Stomach (tissue), 9 donors: Measurements from ENCODE around the gene TUBB2B. TPM values are rescaled to one million over a fixed set of nuclear protein-coding genes. Genes with fewer than 3 reads are reported as not detected.
A peak's percentile ranks its signal among the peaks of the same experiment; 100 is the strongest.

ENCODE experiments used
- DNase-seq, 2 donors: peaks; one replicate each; pipeline versions ENCODE4 v3.0.0 to v3.0.0-alpha.2; 2013 to 2019
- H3K27ac ChIP-seq, 5 donors: fragments of 200-600 bp in 4 of 5; sonication (generic) in 4 of 5; one replicate each; pipeline ENCODE4 v1.5.1; 2013 to 2019; ENCODE audit warnings: mild to moderate bottlenecking in 1 of 5, moderate library complexity in 1 of 5
- H3K27me3 ChIP-seq, 3 donors: fragments of 200-600 bp; sonication (generic); one replicate each; pipeline ENCODE4 v1.5.1; 2017 to 2019; ENCODE audit warnings: mixed run types in 1 of 3
- H3K36me3 ChIP-seq, 4 donors: fragments of 200-600 bp; sonication (generic); 1 replicate in 3 of 4; 2 replicates in 1 of 4; pipeline ENCODE4 v1.5.1; 2016 to 2019
- H3K4me1 ChIP-seq, 4 donors: fragments of 200-600 bp; sonication (generic); one replicate each; pipeline ENCODE4 v1.5.1; 2016 to 2019
- H3K4me3 ChIP-seq, 4 donors: fragments of 200-600 bp; sonication (generic) in 3 of 4; one replicate each; pipeline ENCODE4 v1.5.1; 2016 to 2019; ENCODE audit warnings: mild to moderate bottlenecking in 1 of 4
- H3K9me3 ChIP-seq, 4 donors: fragments of 200-600 bp; sonication (generic); one replicate each; pipeline ENCODE4 v1.5.1; 2016 to 2019
- CTCF ChIP-seq, 7 experiments: fragments of 450-650 bp in 4 of 7; fragments of 200-600 bp in 3 of 7; sonication (generic) in 3 of 7; IDR thresholded peaks; one replicate each; pipeline ENCODE4 v1.5.1; 2016 to 2019; ENCODE audit warnings: antibody characterized with exemption in 7 of 7, control low read depth in 2 of 7, mild to moderate bottlenecking in 1 of 7
- EP300 ChIP-seq: sonication (generic); formaldehyde crosslinking; IDR thresholded peaks from one replicate; pipeline ENCODE4 v1.6.1; 2017; ENCODE audit warnings: antibody characterized with exemption
- POLR2A ChIP-seq, 4 donors: fragments of 450-650 bp; IDR thresholded peaks; one replicate each; pipeline ENCODE4 v1.6.1; 2016; ENCODE audit warnings: antibody characterized with exemption in 4 of 4, control low read depth in 2 of 4, mild to moderate bottlenecking in 1 of 4, moderate library complexity in 1 of 4
- POLR2AphosphoS5 ChIP-seq, 3 donors: sonication (generic); formaldehyde crosslinking; IDR thresholded peaks; one replicate each; pipeline ENCODE4 v1.6.1; 2016; ENCODE audit warnings: antibody characterized with exemption in 3 of 3
- WGBS, 5 donors: extraction: QIAGEN DNeasy Blood & Tissue Kit in 3 of 5; methylation state at CpG; one replicate each; pipeline versions ENCODE4 v1.1.5 to v1.1.7; 2013 to 2018; 5-methylcytosine and 5-hydroxymethylcytosine counted together
- intact Hi-C: fragments of 100-400 bp; cut with DNase I; formaldehyde crosslinking; loops from one replicate; pipeline ENCODE4 v1.15.1; 2023; ENCODE audit warnings: low total_unique reads
- polyA plus RNA-seq, 3 donors: library from polyadenylated mRNA; stranded (reverse); fragments of 200-250 nt; gene quantifications; one replicate each; pipeline ENCODE4 v1.2.3, GENCODE V29; 2013
- total RNA-seq, 5 donors: library from RNA; depleted of rRNA; stranded (reverse); fragments of >200 nt; gene quantifications; one replicate each; pipeline versions ENCODE4 v1.1.0 to v1.2.3, GENCODE V29; 2014 to 2016
- donor health status: healthy with polysubstance abuse.
- donor health status: Bipolar disorder and iron deficiency.
- donor health status: healthy.

Gene TUBB2B
- total and polyA plus RNA-seq, 8 donors = 1.4 to 31.4 (median 4.4) TPM; not detected in 2

DNA sequence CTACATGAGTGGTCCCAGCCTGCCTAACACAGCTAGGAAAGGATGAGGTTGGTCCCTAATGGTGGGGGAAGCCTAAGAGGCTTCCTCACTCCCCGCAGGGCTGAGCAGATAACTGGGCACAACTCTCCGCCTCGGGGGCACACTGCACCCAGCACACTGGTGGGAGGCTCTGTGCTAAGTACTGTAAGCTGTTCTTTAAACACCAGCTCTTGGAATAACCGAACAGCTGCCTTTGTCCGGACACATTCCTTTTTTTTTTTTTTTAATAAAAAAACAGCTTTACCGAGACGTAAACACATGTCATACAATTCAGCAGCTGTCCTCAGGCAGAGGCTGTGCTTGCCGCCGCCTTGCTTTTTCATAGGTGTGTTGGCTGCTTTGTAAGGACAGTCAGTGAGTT is 38.2 kb upstream of the TUBB2B start:
- Histone ChIP-seq H3K27me3 (no peaks in the 10 kb centered on the region), H3K9me3 (no peaks in the 10 kb centered on the region), H3K4me1 (peaks cover 15 to 53% (median 32%) of the 10 kb centered on the region in 4 donors), H3K36me3 (peaks cover 7 to 57% (median 46%) of the 10 kb centered on the region in 4 donors), H3K4me3 (no peak overlapping the region), H3K27ac (no peak overlapping the region)
- no peak for TF ChIP-seq POLR2AphosphoS5 (IDR thresholded peaks at IDR 0.05)
- TF ChIP-seq POLR2A (IDR thresholded peaks at IDR 0.05) = no peak
- TF ChIP-seq CTCF (IDR thresholded peaks at IDR 0.05) = no peak
- no peak for TF ChIP-seq EP300
- intact Hi-C loops = no loop called here
- no peak for DNase-seq
- WGBS, 5 donors = 41 to 61% (median 56%) methylated on average over 9 of the region's 9 CpGs

DNA sequence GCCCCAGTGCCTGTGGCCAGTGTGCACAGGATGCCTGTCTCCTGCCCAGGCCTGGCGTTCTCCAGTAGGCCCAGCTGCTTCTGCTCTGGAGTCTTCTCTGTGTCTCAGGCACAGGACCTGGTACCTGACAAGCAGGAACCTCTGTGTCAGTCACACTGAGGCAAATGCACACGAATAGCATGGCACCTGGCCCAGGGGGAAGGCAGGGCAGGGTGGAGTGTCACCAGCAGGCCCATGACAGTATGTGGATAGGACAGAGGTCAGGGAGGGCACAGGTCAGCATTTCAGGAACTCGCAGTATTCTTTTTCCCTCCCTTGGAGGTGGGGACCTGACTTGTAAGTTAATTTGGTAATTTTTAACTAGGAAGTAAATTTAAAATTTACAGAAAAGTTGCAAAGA is 36.9 kb upstream of the TUBB2B start:
- 60 to 80% (median 66%) methylated on average over 3 of the region's 3 CpGs for WGBS, 5 donors

GRCh38 chr6:3263096-3263495 is 35.6 kb upstream of the TUBB2B start:
- no peaks in the 10 kb centered on the region for H3K9me3 ChIP-seq
- H3K4me1 ChIP-seq = peaks cover 30 to 70% (median 47%) of the 10 kb centered on the region in 4 donors
- H3K36me3 ChIP-seq = peaks cover 0 to 31% (median 20%) of the 10 kb centered on the region in 4 donors
- no peak overlapping the region for H3K4me3 ChIP-seq
- WGBS, 5 donors = 66 to 77% (median 73%) methylated on average over 6 of the region's 6 CpGs
- H3K27me3 ChIP-seq = no peaks in the 10 kb centered on the region
- intact Hi-C loops = no loop called here
- no peak overlapping the region for H3K27ac ChIP-seq
- TF ChIP-seq POLR2AphosphoS5 (IDR thresholded peaks at IDR 0.05) = no peak
- TF ChIP-seq CTCF (IDR thresholded peaks at IDR 0.05) = no peak
- TF ChIP-seq POLR2A (IDR thresholded peaks at IDR 0.05) = no peak
- no peak for TF ChIP-seq EP300
- DNase-seq = no peak

More for the DNA sequence above, 36.9 kb upstream of the TUBB2B start:
- Histone ChIP-seq H3K4me3 (no peak overlapping the region), H3K27ac (no peak overlapping the region), H3K36me3 (peaks cover 6 to 44% (median 33%) of the 10 kb centered on the region in 4 donors), H3K27me3 (no peaks in the 10 kb centered on the region), H3K9me3 (no peaks in the 10 kb centered on the region), H3K4me1 (peaks cover 26 to 66% (median 44%) of the 10 kb centered on the region in 4 donors)
- TF ChIP-seq POLR2A (IDR thresholded peaks at IDR 0.05) (no peak), EP300 (no peak), CTCF (IDR thresholded peaks at IDR 0.05) (no peak), POLR2AphosphoS5 (IDR thresholded peaks at IDR 0.05) (no peak)
- DNase-seq = no peak
- intact Hi-C loops = no loop called here

DNA sequence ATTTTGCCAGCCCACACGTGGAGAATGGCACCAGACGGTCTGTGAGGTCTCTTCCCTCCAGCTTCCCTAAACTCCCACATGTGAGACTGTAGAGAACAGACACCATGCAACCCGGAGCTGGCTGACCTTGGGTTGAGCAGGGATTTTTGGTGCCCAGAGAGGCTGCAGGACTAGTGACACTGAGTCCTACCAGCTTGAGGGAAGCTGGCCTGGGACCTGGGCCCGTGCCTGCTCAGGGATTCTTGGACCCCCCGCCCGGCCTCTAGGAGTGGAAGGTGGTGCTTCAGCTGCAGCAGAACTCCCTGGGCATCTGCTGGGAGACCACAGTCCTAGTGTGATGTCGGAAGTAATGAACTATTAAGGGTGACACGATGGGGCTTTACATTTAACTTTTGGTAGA is 34.5 kb upstream of the TUBB2B start:
- H3K36me3 ChIP-seq = peaks cover 0 to 21% (median 15%) of the 10 kb centered on the region in 4 donors
- no peak overlapping the region for H3K27ac ChIP-seq
- H3K4me1 ChIP-seq = peaks cover 31 to 70% (median 44%) of the 10 kb centered on the region in 4 donors
- intact Hi-C loops = no loop called here
- 54 to 67% (median 62%) methylated on average over 8 of the region's 8 CpGs for WGBS, 5 donors
- H3K4me3 ChIP-seq = peak overlapping the region in 1 of 4 donors; percentile 32
- TF ChIP-seq POLR2A (IDR thresholded peaks at IDR 0.05) = no peak
- no peaks in the 10 kb centered on the region for H3K9me3 ChIP-seq
- DNase-seq = no peak
- no peaks in the 10 kb centered on the region for H3K27me3 ChIP-seq

GRCh38 chr6:3261518-3261820 is 34.0 kb upstream of the TUBB2B start:
- no peak for DNase-seq
- WGBS, 5 donors = 38 to 74% (median 50%) methylated on average over 6 of the region's 6 CpGs
- TF ChIP-seq POLR2A (IDR thresholded peaks at IDR 0.05) = no peak
- TF ChIP-seq EP300 = no peak
- Histone ChIP-seq H3K4me1 (peaks cover 31 to 70% (median 44%) of the 10 kb centered on the region in 4 donors), H3K4me3 (peak overlapping the region in 2 of 4 donors; percentile 32 to 99), H3K27ac (peak overlapping the region in 2 of 5 donors; percentile 41 to 57), H3K36me3 (peaks cover 0 to 21% (median 15%) of the 10 kb centered on the region in 4 donors), H3K9me3 (no peaks in the 10 kb centered on the region), H3K27me3 (no peaks in the 10 kb centered on the region)
- intact Hi-C loops = no loop called here
